AG10803 (cell line): Measurements from ENCODE around the gene RALA.
"Not testable (repeated sequence)": the region's sequence is repeated elsewhere in the genome, so short reads cannot be mapped to it uniquely, and the experiment has no call there.

Source experiments
- DNase-seq: peaks from one replicate; pipeline ENCODE4 v3.0.0; 2010; ENCODE audit warnings: low read depth
- H3K4me3 ChIP-seq: 2 replicates; pipeline ENCODE4 v1.5.1; 2011; ENCODE audit warnings: mild to moderate bottlenecking, low read length, control low read depth
- TF ChIP-seq, protein P1 (sequence below): conservative IDR thresholded peaks from 2 replicates; pipeline ENCODE4 v1.5.1; 2011; ENCODE audit warnings: mild to moderate bottlenecking, low read length, control low read depth, inconsistent platforms

Gene RALA

DNA sequence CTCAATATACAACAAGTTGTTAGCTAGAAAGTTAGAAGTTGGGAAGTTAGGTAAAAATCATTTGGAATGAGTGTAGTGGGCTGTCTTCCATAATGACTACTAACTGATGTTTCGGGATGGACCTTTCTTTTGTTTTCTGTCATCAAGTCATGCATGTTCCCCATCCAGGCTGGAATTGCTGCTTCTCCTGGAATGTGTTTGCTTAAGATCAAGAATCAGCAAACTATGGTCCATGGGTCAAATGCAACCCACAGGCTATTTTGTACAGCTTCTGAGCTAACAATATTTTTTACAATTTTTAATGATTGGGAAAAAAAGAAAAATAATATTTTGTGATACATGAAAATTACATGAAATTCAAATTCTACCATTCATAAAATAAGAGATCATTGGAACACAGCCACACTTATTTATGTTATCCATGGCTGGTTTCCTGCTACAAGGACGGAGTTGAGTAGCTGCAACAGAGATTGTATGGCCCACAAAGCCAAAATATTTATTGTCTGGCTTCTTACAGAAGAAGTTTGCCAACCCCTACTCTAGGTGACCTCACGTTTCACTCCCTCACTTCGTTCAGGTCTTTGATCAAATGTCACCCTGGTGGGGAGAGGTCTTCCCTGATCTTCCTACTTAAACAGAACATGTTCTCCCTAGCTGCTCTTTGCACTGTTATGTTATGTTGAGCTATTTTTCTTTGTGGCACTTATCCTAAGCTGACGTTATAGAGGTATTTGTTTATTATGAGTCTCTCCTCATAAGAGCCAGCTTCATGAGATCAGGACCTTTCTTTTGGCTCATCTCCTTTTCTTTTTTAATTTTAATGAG is 127.1 kb downstream of the RALA start:
- no peak overlapping the region for H3K4me3 ChIP-seq
- TF ChIP-seq, protein P1, sequence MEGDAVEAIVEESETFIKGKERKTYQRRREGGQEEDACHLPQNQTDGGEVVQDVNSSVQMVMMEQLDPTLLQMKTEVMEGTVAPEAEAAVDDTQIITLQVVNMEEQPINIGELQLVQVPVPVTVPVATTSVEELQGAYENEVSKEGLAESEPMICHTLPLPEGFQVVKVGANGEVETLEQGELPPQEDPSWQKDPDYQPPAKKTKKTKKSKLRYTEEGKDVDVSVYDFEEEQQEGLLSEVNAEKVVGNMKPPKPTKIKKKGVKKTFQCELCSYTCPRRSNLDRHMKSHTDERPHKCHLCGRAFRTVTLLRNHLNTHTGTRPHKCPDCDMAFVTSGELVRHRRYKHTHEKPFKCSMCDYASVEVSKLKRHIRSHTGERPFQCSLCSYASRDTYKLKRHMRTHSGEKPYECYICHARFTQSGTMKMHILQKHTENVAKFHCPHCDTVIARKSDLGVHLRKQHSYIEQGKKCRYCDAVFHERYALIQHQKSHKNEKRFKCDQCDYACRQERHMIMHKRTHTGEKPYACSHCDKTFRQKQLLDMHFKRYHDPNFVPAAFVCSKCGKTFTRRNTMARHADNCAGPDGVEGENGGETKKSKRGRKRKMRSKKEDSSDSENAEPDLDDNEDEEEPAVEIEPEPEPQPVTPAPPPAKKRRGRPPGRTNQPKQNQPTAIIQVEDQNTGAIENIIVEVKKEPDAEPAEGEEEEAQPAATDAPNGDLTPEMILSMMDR = no peak
- DNase-seq = no peak

DNA sequence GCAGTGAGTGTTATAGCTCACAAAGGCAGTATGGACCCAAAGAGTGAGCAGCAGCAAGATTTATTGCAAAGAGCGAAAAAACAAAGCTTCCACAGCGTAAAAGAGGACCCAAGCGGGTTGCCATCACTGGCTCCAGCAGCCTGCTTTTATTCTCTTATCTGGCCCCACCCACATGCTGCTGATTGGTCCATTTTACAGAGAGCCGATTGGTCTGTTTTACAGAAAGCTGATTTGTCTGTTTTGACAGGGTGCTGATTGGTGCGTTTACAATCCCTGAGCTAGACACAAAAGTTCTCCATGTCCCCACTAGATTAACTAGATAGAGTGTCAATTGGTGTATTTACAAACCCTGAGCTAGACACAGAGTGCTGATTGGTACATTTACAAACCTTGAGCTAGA is 129.9 kb downstream of the RALA start:
- H3K4me3 ChIP-seq, DNase-seq: not testable (repeated sequence)

DNA sequence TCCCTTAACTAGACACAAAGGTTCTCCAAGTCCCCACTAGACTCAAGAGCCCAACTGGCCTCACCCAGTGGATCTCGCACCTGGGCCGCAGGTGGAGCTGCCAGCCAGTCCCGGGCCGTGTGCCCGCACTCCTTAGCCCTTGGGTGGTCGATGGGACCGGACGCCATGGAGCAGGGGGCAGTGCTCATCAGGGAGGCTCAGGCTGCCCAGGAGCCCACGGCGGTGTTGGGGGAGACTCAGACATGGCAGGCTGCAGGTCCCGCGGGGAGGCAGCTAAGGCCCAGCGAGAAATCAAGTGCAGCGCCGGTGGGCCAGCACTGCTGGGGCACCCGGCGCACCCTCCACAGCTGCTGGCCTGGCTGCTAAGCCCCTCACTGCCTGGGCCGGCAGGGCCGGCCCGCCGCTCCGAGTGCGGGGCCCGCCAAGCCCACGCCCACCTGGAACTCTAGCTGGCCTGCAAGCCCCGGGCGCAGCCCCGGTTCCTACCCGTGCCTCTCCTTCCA is 130.5 kb downstream of the RALA start:
- no peak for DNase-seq
- TF ChIP-seq, protein P1 = no peak
- peak overlapping the region; percentile 37 for H3K4me3 ChIP-seq

DNA sequence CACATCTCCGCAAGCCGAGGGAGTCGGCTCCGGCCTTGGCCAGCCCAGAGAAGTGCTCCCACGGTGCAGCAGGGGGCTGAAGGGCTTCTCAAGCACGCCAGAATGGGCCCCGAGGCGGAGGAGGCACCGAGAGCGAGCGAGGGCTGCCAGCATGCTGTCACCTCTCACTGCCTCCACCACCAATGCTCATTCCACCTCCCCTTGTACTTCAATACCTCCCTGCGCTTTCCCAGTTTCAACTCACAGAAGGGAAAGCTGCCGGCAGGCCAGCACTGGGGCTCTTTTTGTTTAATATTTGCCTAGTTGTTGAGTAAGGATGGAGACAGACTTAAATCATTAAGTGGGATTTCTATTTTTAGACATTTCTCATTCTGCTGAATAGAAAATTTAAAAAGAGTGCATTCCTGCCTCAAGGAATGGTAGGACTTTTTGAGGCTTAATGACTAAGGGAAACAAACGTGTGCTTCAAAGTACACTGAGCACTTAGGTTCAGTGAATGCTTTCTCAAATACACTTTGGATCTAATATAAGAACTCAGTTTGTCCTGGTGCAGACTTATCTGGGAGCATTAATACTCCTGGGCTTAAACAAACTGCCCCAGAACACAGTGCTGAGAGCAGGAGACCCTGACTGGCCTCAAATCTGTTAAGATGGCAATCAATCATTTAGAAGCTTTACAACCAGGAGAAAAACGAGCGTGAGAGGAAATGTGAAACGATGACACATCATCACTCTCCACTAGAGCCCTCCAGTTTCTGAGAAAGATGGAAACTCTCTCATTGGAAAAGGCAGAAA is 131.2 kb downstream of the RALA start:
- TF ChIP-seq, protein P1 = peak; percentile 29; the same call in 1 of the 2 replicates
- peak overlapping the region; percentile 37 for H3K4me3 ChIP-seq
- DNase-seq = peak; percentile 66

DNA sequence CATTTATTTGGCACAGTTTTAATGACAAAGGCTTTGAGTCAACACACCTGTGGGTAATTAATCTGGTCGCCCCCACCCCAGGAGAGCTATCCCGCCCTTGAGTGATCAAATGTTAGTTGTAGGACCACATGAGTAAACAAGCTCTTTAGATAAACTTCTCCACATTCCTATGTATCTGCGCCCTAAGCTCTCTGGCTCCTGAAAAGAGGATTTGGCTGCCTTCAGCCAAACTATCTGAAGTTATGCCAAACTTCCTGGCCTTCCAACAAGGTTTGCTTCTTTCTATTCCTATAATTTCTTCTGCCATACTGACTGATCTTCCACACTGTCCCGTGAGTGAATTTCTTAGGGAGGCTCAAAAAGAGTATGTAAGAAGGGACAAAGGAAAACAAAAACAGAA is 134.2 kb downstream of the RALA start:
- TF ChIP-seq, protein P1 = no peak
- H3K4me3 ChIP-seq = no peak overlapping the region
- DNase-seq = no peak
